Hematopoietic multipotent progenitor cell treated with erythropoietin and hydrocortisone succinate and interleukin-3 and kit ligand, for 15 days (in vitro differentiated cells): Measurements from ENCODE around the gene LY6G6F.

Source experiments
- DNase-seq: peaks from one replicate; pipeline ENCODE4 v3.0.0-alpha.2; 2015; ENCODE audit warnings: low spot score

Gene LY6G6F

DNA sequence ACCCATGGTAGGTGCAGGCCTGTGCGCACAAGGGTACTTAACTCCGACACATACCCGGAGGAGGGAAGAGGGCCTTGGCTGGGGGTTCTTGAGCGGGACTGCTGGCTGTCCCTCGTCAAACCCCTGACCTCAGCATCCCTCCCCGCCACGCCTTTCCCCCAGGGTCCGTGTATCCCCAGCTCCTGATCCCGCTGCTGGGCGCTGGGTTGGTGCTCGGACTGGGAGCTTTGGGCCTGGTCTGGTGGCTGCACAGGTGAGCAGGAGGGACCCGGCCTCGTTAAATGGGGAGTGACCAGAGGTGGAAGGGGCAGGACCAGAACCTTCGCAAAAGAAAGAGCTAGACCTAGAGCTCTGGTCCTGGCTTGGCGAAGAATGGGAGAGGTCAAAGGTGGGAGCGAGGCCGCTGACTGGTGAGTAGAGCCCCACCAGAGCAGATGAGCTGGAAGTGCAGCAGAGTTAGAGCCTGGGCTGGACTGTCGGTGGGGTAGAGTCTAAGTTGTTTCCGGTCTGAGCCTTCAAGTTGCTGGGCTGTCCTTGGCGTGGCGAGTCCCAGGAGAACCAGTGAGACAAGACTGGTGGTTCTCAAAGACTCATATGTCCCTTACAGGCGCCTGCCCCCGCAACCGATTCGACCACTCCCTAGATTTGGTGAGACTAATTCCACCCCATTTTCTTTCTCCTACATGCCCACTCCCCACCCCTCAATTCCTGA is 17.5 kb downstream of the LY6G6F start:
- no peak for DNase-seq

DNA sequence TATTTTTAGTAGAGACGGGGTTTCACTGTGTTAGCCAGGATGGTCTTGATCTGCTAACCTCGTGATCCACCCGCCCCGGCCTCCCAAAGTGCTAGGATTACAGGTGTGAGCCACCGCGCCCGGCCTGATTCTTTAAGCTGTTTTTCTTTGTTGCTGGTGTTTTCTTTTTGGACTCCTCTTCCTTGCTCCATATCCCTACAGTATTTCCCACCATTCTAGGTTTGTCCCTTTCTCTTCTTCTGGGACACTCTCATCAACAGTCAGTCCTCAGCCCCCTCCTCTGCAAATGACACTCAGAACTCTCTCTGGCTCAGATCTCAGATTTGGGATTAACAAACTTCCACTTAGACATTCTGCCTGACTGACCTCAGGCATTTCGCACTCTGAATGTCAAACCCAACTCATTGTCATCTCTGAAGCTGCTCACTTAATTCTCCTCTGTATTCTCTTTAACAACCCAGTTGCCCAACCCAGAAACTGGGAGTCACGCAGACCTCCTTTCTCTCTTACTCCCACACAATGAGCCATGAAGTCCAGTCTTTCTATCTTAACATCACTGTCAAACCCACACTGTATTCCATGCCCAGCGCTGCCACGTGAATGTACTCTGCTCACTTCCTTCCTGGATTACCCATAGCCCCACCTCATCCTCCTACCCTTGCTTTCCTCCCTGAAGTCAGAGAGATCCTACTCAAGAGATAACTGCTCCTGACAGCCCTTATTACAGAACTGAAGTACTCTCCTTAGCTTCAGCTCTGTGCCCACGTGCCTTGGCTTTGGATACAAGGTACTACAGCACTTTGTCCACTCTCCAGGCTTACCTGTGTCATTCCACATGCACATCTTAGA is 19.1 kb downstream of the LY6G6F start:
- no peak for DNase-seq

DNA sequence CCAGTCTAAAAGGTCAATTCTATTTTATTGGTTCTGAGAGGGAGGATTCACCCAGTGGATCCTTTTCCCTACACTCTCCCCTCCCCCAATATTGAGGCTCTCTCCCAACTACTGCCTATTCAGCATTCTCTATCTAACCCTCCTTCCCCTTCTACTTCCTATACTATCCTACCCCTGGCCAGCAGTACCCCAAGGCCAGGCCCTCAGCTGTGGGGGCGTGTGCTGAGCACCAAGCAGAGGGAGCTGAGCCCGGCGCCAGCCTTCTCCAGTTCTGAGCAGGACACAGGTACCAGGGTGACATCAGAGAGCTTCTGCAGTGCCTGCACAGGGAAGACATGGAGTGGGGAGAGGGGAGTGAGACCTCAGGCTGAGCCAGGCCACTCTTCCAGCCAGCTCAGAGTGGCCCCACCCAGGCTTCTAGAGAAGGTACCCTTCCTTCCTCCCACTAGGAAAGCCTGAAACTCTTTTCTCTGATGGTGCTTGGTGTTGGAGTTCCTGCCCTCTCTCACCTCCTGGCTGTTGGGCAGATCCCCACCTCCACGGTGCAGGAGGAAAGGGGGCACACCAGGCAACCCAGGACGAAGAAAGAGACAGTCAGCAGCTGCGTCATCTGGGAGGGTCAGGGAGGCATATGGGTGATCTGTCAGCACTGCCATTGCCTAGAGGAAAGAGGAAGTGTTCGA is 20.5 kb downstream of the LY6G6F start:
- no peak for DNase-seq

DNA sequence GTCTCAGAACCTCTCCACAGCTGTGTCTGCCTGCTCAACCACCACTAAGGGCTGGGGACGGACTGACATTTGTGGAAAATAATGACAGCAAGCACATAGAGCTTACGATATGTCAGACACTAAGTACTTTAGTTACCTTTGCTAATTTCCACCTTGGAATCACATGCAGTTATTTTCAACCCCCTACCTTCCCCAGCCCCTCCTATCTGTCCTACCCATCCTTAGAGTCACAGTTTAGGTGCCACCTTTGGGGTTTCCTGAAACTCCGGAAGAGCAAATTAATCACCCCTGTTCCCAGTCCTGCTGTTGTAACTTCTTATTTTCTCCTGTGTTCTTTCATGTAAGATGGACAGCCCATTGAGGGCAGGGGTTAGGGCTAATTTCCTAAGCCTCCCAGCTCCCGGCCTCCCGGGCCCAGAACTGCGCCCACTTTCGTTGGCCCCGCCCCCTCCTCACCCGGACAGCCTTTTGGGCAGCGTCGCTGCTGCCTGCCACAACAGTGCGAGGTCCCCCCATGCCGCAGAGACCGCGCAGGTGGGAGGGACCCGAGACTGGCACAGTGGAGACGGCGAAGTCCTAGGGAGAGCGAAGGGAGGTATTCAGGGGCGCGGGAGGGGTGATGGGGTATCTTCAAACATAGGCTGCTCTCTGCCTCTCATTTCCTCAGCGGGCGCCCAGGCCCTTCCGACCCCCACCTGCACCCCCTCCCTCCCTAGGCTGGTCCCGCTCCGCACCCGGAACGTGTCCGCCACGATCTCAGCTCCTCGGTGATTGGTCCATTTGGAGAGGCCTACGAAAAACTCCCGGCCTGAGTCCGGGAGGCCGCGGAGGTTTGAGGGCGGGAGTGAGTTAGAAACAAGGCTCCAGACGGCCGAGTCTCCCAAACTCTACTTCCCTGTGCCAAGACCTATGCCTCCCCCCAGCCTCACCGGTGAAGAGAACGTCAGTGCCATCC is 21.3 kb downstream of the LY6G6F start:
- no peak for DNase-seq

DNA sequence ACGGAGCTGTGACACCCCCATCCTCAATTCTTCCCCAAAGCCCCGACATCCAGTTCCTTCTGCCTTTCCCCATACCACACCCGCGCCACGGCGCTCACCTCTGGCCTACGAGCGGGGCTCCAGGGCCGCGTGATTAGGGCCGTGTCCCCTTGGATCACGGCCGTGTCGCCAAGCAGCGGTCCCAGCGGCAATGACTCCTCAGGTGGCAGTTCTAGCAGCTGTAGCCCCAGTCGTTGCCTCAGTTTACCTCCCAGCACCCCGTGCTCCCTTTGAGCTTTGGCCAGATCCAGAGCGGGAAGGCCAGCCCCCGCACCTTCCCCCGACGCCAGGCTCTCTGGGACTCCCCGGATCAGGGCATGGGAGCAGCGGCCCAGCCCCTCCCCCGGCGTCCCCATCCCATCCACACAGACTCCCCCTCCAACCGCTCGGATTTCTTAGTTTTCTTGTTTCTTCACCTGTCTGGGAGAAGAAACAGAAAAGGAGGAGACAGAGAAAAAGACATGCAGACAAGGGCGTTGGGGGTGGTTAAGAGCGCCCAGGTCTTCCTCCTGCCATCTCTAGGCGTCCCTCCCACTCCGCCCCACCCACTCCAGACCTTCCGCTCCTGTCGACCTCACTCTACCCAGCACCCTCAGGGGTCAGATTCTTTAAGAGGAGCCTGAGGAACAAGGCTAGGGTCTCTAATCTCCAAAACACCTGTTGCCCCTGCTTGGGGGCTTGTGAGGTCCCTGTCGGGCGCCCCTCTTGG is 22.3 kb downstream of the LY6G6F start, which contains the start of gene DDAH2:
Gene DDAH2 (minus strand): TSS at position 533 of the 748 bp plus-strand sequence. CDS start 138 bp downstream, at position 395.
- no peak for DNase-seq

DNA sequence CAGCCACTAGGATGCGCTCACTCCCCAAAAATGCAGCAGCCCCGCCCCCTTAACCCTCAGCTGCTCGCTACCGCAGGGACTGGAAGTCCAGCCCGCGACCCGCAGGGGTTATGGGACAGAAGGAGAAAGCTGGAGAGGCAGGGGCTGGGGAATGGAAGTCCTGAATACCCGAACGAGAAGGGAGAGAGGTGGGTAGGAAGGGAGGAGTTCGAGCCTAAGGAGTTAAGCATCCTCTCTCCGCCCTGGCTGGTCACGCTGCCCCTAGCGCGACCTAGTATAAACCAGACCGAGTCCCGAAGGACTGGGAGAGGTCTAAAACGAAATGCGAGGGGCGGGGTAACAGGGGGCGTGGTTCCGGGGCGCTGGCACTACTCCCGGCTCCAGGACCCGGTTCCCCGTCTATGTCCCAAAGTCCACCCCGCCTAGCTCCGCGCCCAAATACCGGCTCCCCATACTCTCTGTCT is 22.9 kb downstream of the LY6G6F start:
- peak; percentile 82 for DNase-seq

DNA sequence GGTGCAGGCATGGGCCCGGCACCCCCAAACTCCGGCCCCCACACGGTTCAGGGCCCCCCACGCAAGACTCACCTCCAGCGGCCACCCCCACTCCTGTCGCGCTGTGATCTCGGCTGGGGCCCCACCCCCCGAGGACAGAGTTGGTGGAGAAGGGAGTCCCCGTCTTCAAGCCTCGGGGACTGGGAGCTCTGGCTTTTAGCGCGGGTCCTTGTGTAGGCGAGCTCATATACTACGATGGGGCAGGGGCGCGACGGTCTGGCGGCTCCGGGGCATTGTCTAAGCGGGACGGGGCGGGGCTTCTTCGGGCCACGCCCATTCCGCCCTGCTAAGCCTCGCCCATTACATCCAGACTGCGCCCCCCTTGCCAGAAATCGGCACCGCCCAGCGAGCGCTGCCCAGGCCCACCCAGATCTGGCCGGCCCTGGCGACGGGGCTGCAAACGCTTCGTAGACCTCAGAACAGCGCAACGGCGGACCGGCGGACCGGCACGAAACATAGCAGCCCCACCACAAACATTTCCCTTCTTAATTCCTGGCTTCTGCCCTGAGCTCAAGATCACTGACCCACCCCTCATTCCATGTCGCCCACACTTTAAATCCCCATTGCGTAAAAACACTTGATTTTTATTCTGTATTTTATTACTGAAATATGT is 23.4 kb downstream of the LY6G6F start:
- DNase-seq, result peak; percentile 69

DNA sequence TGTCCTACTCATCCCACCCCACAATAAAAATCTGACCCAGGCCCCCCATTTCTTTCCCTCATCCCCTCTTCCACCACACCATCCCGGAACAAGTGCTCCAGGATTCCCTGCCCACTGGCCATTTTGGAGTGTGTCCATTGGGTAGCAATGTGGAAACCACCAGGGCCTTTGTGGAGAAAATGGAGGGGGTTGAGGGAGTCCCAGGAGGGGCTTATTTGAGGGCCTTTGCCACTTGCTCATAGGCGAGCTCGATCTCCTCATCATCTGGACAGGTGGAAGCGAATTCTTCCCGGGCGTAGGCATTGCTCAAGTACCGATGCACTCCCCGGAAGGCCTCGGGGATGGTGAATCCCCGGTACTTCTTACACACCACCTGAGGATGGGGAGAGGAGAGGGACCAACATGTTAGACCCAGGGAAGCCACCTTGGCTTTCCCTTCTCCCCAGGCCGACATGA is 24.0 kb downstream of the LY6G6F start:
- no peak for DNase-seq

DNA sequence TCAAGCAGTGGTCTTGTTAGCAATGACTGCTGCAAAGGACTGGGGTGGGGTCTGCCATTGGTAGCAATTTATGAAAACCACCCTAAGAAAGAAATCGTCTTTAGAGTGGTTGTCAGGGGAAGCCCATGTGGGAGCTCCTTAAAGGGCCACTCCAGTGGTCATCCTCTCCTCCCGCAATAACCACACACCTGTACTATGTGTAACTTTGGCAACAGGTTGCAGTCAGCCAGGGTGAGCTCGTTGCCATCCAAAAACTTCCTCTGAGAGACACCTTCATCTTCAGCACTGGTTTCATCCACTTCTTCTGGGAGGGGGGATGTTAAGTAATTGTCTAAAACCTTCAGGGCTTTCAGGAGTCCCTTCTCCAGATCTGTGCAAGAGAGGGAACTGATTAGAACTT is 25.4 kb downstream of the LY6G6F start:
- DNase-seq, result no peak

DNA sequence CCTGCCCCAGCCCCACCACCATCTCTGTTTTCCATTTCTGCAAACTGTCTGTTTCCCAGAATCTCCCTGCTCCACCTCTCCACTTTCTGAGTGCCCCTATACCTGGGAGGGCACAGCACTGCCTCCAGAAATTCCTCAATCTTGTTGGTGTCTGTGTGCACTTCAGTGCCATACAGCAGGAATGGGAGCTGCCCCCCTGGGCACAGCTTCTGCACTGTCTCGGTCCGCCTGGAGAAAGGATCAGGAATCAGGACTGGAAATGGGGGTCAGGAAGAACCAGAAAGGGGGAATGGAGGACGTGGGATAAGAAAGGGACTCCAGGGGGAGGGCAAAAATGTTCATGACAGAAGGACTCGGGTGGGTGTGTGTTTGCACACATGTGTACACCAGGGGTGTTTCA is 27.1 kb downstream of the LY6G6F start:
- no peak for DNase-seq

DNA sequence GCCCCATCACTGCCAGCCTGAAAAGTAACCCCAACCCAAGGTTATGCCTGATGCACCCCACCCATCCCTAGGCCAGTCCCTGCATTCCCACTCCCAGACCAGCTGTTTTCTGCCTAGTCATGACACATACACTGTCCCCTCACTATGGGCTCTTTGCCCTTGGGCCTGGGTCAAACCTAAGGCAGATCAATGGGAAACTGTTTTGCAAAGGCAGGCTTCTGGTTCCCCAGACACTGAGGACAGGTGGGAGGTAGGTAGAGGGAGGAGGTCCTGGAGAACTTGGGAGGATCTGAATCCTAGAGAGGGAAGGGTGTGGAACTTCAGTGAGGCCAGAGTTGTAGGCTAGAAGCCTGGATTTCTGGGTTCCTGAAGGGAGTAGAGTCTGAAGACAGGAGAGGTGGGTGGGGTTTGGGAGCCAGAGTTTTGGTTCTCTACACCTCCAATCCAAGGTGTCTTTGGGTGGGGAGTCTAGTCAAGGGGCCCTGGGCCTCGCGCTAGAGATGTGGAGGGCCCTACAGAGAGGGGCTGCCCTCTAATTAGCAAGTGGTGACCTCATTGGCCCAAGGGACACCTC is 27.7 kb downstream of the LY6G6F start:
- DNase-seq, result no peak

DNA sequence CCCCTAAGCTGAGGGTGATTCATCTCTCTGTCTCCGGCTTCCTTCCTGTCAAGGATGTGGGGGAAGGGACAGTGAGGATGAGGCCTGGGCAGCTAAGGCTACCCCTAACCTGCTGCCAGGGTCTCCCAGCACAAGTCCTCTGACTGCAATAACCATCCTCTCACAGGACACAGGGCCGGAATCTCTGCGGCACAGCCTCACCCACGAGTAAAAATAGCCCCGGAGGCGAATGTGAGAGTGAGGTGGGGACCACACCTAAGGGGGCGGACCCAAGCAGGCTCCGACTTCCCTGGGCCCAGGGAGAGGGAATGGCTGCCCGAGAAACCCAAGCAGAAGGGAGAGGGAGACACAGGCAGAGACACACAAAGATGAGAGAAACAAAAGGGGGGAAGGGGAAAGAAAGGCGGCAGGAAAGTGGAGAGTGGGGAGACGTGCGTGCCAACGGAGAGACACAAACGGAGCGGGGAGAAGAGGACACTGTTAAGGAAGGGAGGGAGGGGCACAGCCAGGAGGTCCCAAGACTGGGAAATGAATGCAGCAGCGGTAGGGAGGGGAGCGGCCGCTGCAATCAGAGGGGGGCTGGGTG is 28.2 kb downstream of the LY6G6F start:
- peak; percentile 43 for DNase-seq

DNA sequence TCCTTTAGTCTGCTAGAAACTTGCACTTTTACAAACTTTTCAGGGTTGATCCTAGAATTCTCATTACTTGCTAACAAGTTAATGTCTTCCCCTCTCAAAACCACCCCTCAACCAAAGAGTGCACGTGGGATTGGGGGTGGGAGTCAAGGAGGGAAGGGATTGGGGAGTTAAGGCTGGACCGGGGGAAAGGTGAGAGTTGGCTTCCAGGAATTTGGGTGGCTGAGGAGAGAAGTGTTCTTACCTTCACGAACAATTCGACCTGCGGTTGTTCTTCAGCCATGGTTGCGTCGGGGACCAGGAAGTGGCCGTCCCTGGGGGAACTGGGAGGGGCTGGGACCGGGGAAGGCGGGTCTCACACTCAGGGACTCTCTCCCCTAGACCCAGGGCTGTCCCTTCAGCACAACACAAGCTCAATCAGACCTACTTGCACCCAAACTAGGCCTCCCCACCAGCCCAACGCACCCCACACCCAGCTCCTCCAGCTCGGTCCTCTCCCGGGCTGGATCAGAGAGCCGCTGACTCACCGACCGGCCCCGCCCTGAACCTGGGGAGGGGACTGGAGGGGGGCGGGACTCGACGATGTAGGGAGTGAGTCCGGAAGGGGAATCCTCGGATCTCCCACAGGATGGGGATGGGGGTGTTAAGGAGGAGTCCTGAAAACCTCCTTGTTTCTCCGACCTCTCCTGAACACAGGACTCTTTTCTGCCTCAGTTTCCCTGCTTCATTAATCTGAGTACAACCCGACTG is 29.5 kb downstream of the LY6G6F start, which contains the start of gene CLIC1:
Gene CLIC1 (minus strand): TSS at position 510 of the 747 bp plus-strand sequence. CDS start 230 bp downstream, at position 280.
- peak; percentile 82 for DNase-seq

DNA sequence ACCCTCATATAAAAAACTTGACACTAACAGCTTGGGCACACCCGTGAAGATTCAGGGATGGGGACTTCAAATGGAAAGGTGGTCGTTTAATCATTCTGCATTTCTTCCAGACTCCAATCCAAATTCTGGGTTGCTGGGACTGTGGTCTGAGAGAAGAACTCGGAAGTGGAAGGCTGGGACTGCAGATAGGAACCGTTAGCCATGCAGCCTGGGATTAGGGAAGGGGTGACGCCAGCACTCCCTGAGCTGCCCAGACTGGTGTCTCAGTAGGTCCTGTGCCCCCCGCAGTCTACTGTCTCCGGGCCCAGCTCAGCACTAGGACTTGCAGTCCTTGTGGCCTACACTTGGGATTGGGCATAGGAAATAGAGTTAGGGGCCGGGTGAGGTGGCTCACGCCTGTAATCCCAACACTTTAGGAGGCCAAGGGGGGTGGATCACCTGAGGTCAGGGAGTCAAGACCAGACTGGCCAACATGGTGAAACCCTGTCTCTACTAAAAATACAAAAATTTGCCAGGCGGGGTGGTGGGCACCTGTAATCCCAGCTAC is 30.2 kb downstream of the LY6G6F start:
- no peak for DNase-seq

DNA sequence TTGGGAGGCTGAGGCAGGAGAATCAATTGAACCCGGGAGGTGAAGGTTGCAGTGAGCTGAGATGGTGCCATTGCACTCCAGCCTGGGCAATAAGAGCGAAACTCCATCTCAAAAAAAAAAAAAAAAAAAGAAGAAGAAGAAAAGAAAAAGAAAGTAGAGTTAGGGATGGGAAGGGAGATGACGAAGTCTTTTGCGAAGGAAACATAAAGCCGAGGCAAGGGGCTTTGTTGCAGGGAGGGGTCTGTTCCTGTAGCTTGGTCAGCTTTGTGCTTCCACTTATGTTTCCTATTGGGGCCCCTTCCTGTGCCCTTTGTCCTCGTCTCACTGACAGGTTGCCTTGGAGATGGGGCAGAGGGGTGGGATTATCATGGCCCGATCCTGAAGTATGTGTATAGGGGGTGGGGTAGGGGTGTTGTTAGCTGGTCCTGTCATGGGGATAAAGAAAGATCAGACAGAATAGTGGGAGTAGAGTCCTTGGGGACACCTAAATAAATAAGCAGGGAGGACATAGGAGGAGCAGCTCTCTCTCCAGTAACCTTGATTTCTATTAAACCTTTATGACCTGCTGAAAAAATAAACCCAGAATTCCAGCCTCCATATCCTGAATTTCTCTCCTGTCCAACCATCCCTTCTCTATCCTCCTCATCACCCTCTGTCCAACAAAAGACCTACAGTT is 30.8 kb downstream of the LY6G6F start:
- DNase-seq, result no peak

DNA sequence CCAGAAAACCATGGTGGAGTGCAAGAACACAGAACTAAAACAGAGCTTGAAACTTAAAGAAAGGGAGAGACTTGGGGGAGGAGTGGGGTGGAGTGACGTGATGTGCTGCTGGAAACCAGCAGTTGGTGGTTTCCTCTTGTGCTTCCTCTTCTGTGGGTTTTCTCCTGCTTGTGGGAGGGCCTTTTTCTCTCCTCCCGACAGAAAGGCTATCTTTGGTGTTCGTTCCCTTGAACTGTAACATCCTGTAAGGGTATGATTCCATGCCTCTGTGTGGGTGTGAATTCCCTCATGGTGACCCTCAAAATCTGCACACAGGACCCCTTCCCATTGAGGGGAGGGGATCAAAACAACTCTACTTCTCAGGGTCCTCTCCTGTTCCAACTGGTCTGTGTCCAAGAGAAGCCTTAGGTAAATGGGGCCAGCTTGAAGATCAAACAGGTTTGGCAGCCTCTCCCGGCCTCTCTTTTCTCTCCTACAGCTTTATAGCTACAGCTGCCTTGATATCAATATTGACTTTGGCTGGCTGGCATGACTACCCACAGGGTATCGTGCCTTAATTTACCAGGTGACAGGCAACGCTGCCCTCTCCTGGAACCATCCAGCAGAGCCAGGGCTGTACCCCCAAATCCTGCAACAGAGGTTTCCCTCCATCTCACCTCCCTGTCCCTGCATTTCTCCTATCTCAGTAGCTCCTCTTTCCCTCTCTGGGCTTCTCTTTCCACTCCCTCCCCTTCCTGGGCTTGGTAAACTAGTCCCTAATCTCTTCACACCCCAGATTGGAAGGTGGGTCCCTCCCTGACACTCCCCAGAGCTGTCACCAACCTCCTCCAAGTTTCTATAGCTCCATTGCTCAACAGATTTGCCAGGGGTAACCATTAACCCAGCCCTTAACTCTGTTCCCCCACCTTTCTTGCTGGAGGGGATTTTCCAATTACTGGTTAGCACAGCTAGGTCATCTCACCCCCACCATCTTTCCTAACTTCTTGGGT is 31.6 kb downstream of the LY6G6F start:
- peak; percentile 54 for DNase-seq
